HG02852 (cell line): Measurements from ENCODE around the gene DEDD.

Source experiments
- ATAC-seq: cut with Tn5 transposase; IDR thresholded peaks from one replicate; pipeline ENCODE4 v1.9.1; 2021; ENCODE audit warnings: mild to moderate bottlenecking, moderate library complexity; ENCODE audit not compliant: unreplicated experiment

DEDD gene, protein sequence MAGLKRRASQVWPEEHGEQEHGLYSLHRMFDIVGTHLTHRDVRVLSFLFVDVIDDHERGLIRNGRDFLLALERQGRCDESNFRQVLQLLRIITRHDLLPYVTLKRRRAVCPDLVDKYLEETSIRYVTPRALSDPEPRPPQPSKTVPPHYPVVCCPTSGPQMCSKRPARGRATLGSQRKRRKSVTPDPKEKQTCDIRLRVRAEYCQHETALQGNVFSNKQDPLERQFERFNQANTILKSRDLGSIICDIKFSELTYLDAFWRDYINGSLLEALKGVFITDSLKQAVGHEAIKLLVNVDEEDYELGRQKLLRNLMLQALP

GRCh38 chr1:161132410-161133219 lies at the start of gene DEDD:
Gene DEDD, minus strand, starts transcription at chr1:161132667. Its CDS starts 8,205 bp downstream, at chr1:161124462.
- ATAC-seq = peak; percentile 92

GRCh38 chr1:161182214-161182613 lies 49.7 kb upstream of the DEDD start:
- no peak for ATAC-seq

- no peak for ATAC-seq
These were observed 48.2 kb upstream of the DEDD start for GRCh38 chr1:161180639-161181038.

GRCh38 chr1:161179698-161180097 lies 47.2 kb upstream of the DEDD start:
- no peak for ATAC-seq

- no peak for ATAC-seq
These were observed 45.4 kb upstream of the DEDD start for GRCh38 chr1:161177936-161178244.

GRCh38 chr1:161177112-161177935 lies 44.9 kb upstream of the DEDD start, which contains the start of gene B4GALT3:
Gene B4GALT3, minus strand, starts transcription at chr1:161177507. Its CDS starts 1,447 bp downstream, at chr1:161176060.
- ATAC-seq = peak; percentile 87

- ATAC-seq = no peak
These were observed 44.1 kb upstream of the DEDD start for GRCh38 chr1:161176468-161177111.

DNA sequence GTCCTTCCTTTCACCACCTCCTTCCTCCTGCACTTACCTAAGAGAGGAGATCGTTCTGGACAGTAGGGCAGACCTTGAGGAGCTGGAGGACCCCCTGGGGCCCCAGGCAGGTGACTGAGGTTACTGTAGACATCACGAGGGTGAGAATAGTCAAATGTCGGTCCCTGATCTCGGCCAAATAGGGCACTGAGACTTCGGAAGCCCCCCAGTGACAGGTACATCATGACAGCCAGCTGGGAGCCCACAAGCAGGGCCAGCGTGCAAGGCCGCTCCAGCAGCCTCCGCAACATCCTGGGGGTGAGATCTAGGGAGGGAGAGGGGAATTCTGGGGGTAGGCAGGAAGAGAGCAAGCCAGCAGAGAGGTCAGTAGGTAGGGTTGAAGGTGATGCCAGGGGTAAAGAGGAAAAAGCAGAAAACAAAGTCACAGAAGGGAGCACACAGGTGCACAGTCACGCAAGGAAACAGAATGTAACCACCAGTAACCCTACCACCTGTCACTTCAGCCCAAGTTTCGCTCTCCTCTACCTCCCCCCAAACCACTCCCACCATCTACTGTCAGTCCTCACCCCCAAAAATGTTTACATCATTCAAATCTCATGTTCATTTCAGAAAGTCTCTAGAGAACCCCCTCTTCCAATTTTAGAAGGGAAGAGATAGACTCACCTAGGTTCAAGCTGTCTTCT lies 43.4 kb upstream of the DEDD start:
- ATAC-seq = no peak

- ATAC-seq = no peak
These were observed 42.4 kb upstream of the DEDD start for GRCh38 chr1:161174911-161175310.

GRCh38 chr1:161173711-161174110 lies 41.2 kb upstream of the DEDD start:
- no peak for ATAC-seq

GRCh38 chr1:161172776-161173376 lies 40.4 kb upstream of the DEDD start:
- ATAC-seq = no peak

- ATAC-seq = no peak
These were observed 39.9 kb upstream of the DEDD start for GRCh38 chr1:161172349-161172748.

DNA sequence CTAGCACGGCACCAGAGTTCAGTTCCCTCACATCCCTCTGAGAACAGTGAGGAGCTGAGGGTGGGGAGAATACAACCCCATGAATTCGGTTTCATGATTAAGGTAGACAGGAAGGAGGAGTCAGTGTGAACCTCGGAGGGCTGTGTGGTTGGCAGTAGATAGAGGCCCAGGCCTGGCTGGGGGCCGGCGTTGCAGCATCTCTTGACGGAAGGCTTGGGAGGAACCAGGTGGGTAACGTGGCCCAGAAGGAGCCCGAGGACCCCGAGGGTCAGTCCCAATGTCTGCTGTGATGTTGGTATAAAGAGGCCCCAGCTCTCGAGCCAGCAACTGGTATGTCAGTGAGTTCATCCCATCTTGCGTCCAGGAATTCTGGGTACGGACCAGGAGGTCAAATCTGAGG lies 39.2 kb upstream of the DEDD start:
- ATAC-seq = no peak

- ATAC-seq = no peak
These were observed 38.7 kb upstream of the DEDD start for GRCh38 chr1:161171191-161171590.

DNA sequence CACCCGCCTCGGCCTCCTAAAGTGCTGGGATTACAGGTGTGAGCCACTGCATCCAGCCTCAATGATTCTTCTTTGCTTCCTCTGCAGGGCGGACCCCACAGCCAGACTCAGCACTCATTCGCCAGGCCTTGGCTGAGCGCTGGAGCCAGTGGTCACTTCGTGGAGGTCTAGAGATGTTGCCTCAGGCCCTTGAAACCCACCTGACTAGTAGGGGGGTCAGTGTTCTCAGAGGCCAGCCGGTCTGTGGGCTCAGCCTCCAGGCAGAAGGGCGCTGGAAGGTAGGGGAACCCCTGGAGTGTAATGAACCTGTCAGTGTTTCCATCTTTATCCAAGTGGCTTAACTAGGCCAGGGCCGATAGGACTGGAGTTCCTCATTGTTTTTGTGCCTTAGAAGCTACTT lies 36.4 kb upstream of the DEDD start:
- ATAC-seq = no peak

GRCh38 chr1:161166669-161167548 lies 34.4 kb upstream of the DEDD start:
- no peak for ATAC-seq

- peak; percentile 96 for ATAC-seq
These were observed 33.5 kb upstream of the DEDD start, which contains the start of gene PPOX for GRCh38 chr1:161165742-161166668. Gene PPOX, plus strand, starts transcription at chr1:161166426. Its CDS starts 422 bp downstream, at chr1:161166848.
